Measurements from ENCODE around the gene SLC16A8.

- no peak for TF ChIP-seq CTCF (IDR thresholded peaks at IDR 0.05; ENCODE audit: insufficient read depth, low read depth, low read length)
- no peak for TF ChIP-seq EZH2 (IDR thresholded peaks at IDR 0.05; ENCODE audit: insufficient read depth, low read length)
Measured at GRCh38 chr22:38050720-38051119, 33.3 kb downstream of the SLC16A8 start.

Data from astrocyte (in vitro differentiated cells and primary cell).